COR-L47 (cell line): ENCODE measurements around the gene GPR52.

Experiments used
- DNase-seq: peaks from one replicate; lab custom pipeline; 2025; lab: John Stamatoyannopoulos, UW

Gene GPR52

GRCh38 chr1:174469052-174469451, 21.3 kb downstream of the GPR52 start:
- no peak for DNase-seq

- DNase-seq: no peak
Measured at GRCh38 chr1:174469687-174470086, 21.9 kb downstream of the GPR52 start.

GRCh38 chr1:174479281-174479680, 31.5 kb downstream of the GPR52 start:
- no peak for DNase-seq

- no peak for DNase-seq
Measured at GRCh38 chr1:174480324-174480723, 32.6 kb downstream of the GPR52 start.

- DNase-seq: no peak
Measured at GRCh38 chr1:174491606-174492005, 43.8 kb downstream of the GPR52 start.

GRCh38 chr1:174497478-174497877, 49.7 kb downstream of the GPR52 start:
- DNase-seq: no peak
